ENCODE data around the gene F10. TPM values are rescaled to one million over a fixed set of nuclear protein-coding genes. Genes with fewer than 3 reads are reported as not detected.

Gene F10
- total and polyA plus RNA-seq, 2 of the 13 experiments (the other 11 are each of a cell fraction or from before 2014, with no cell fraction given), result 58.4 to 237 TPM

- TF ChIP-seq CEBPZ (IDR thresholded peaks at IDR 0.05; ENCODE audit: low read length), result no peak
- TF ChIP-seq ZBTB37 (CRISPR knock-in tag; IDR thresholded peaks at IDR 0.05), result no peak
- no peak for TF ChIP-seq KLF9 (CRISPR knock-in tag; IDR thresholded peaks at IDR 0.05; ENCODE audit: low read depth)
- no peak for TF ChIP-seq ZFX (CRISPR knock-in tag; IDR thresholded peaks at IDR 0.05; ENCODE audit: low read depth)
- TF ChIP-seq ZBTB42 (CRISPR knock-in tag; IDR thresholded peaks at IDR 0.05), result no peak
- no peak for TF ChIP-seq ZHX1 (CRISPR knock-in tag; IDR thresholded peaks at IDR 0.05; ENCODE audit: low read depth)
Observed at GRCh38 chr13:113137691-113138298, 15.2 kb downstream of the F10 start (continued).
